GM18526 (cell line): ENCODE results near the gene PDE10A.

ENCODE experiments used
- POLR2A ChIP-seq: IDR thresholded peaks from 3 replicates; pipeline ENCODE4 v1.6.1; 2011; ENCODE audit not compliant: insufficient read length; ENCODE audit errors: extremely low read depth

PDE10A gene

GRCh38 chr6:165647041-165647440, 16.0 kb downstream of the PDE10A start:
- no peak for TF ChIP-seq POLR2A

- TF ChIP-seq POLR2A: no peak
Observed at GRCh38 chr6:165645919-165646318, 17.1 kb downstream of the PDE10A start.

GRCh38 chr6:165644586-165645266, 18.3 kb downstream of the PDE10A start:
- no peak for TF ChIP-seq POLR2A

GRCh38 chr6:165643015-165643414, 20.0 kb downstream of the PDE10A start:
- no peak for TF ChIP-seq POLR2A

- TF ChIP-seq POLR2A: no peak
Observed at GRCh38 chr6:165641672-165642156, 21.3 kb downstream of the PDE10A start.

GRCh38 chr6:165640806-165641205, 22.2 kb downstream of the PDE10A start:
- TF ChIP-seq POLR2A: no peak

GRCh38 chr6:165638530-165638929, 24.5 kb downstream of the PDE10A start:
- TF ChIP-seq POLR2A: no peak

- TF ChIP-seq POLR2A: no peak
Observed at GRCh38 chr6:165637586-165637985, 25.5 kb downstream of the PDE10A start.

GRCh38 chr6:165636402-165637048, 26.5 kb downstream of the PDE10A start:
- no peak for TF ChIP-seq POLR2A

- no peak for TF ChIP-seq POLR2A
Observed at GRCh38 chr6:165635965-165636364, 27.1 kb downstream of the PDE10A start.

- no peak for TF ChIP-seq POLR2A
Observed at GRCh38 chr6:165634101-165634880, 28.8 kb downstream of the PDE10A start.

GRCh38 chr6:165632194-165632593, 30.8 kb downstream of the PDE10A start:
- no peak for TF ChIP-seq POLR2A

GRCh38 chr6:165630544-165630953, 32.5 kb downstream of the PDE10A start:
- no peak for TF ChIP-seq POLR2A

- TF ChIP-seq POLR2A: no peak
Observed at GRCh38 chr6:165628955-165629354, 34.1 kb downstream of the PDE10A start.

GRCh38 chr6:165627366-165627765, 35.7 kb downstream of the PDE10A start:
- no peak for TF ChIP-seq POLR2A

GRCh38 chr6:165626711-165627110, 36.3 kb downstream of the PDE10A start:
- TF ChIP-seq POLR2A: no peak
